ENCODE data around the gene MACROH2A1.

The MACROH2A1 gene

GRCh38 chr5:135441919-135442318 lies 42.9 kb upstream of the MACROH2A1 start:
- no peak overlapping the region for H2AFZ ChIP-seq (ENCODE audit: low read length)
- no peak overlapping the region for H3K9ac ChIP-seq (ENCODE audit: low read length)
- no peaks in the 10 kb centered on the region for H3K9me2 ChIP-seq (replicated peaks; ENCODE audit: insufficient read depth, low read length)
- H3K4me3 ChIP-seq (ENCODE audit: low read length), result no peak overlapping the region
- H3K27ac ChIP-seq (ENCODE audit: low read length), result no peak overlapping the region
- H4K20me1 ChIP-seq (ENCODE audit: insufficient read depth, low read length), result no peaks in the 10 kb centered on the region
- H3K9me3 ChIP-seq (replicated peaks; ENCODE audit: insufficient read depth, low read length), result no peaks in the 10 kb centered on the region
- DNase-seq, result no peak
- H3K79me2 ChIP-seq (ENCODE audit: low read length), result no peaks in the 10 kb centered on the region
- no peaks in the 10 kb centered on the region for H3K4me1 ChIP-seq (ENCODE audit: low read length)
- TF ChIP-seq EZH2phosphoT487 (IDR thresholded peaks at IDR 0.05; ENCODE audit: low read length) (no peak), EZH2 (optimal IDR thresholded peaks at IDR 0.05; ENCODE audit: low read depth, low read length) (no peak), CTCF (IDR thresholded peaks at IDR 0.05; ENCODE audit: low read length) (no peak)
- no peaks in the 10 kb centered on the region for H3K27me3 ChIP-seq (replicated peaks; ENCODE audit: insufficient read depth, low read length)
- no peaks in the 10 kb centered on the region for H3F3A ChIP-seq (ENCODE audit: insufficient read depth, low read length)
- H3K36me3 ChIP-seq (replicated peaks; ENCODE audit: insufficient read depth, low read length), result no peaks in the 10 kb centered on the region
- H3K4me2 ChIP-seq (ENCODE audit: low read depth, low read length), result no peak overlapping the region

GRCh38 chr5:135441350-135441831 lies 42.4 kb upstream of the MACROH2A1 start:
- Histone ChIP-seq H3K4me3 (ENCODE audit: low read length) (no peak overlapping the region), H3K9me3 (replicated peaks; ENCODE audit: insufficient read depth, low read length) (no peaks in the 10 kb centered on the region), H3K79me2 (ENCODE audit: low read length) (no peaks in the 10 kb centered on the region), H2AFZ (ENCODE audit: low read length) (no peak overlapping the region), H3F3A (ENCODE audit: insufficient read depth, low read length) (no peaks in the 10 kb centered on the region), H3K4me2 (ENCODE audit: low read depth, low read length) (no peak overlapping the region), H3K4me1 (ENCODE audit: low read length) (no peaks in the 10 kb centered on the region), H3K9ac (ENCODE audit: low read length) (no peak overlapping the region), H3K27ac (ENCODE audit: low read length) (no peak overlapping the region), H3K36me3 (replicated peaks; ENCODE audit: insufficient read depth, low read length) (no peaks in the 10 kb centered on the region), H4K20me1 (ENCODE audit: insufficient read depth, low read length) (no peaks in the 10 kb centered on the region), H3K9me2 (replicated peaks; ENCODE audit: insufficient read depth, low read length) (no peaks in the 10 kb centered on the region), H3K27me3 (replicated peaks; ENCODE audit: insufficient read depth, low read length) (no peaks in the 10 kb centered on the region)
- TF ChIP-seq CTCF (IDR thresholded peaks at IDR 0.05; ENCODE audit: low read length) (no peak), EZH2phosphoT487 (IDR thresholded peaks at IDR 0.05; ENCODE audit: low read length) (no peak), EZH2 (optimal IDR thresholded peaks at IDR 0.05; ENCODE audit: low read depth, low read length) (no peak)
- no peak for DNase-seq

- Histone ChIP-seq H4K20me1 (ENCODE audit: insufficient read depth, low read length) (no peaks in the 10 kb centered on the region), H3K27me3 (replicated peaks; ENCODE audit: insufficient read depth, low read length) (no peaks in the 10 kb centered on the region), H3K9me3 (replicated peaks; ENCODE audit: insufficient read depth, low read length) (no peaks in the 10 kb centered on the region), H3K9ac (ENCODE audit: low read length) (no peak overlapping the region), H3K4me2 (ENCODE audit: low read depth, low read length) (no peak overlapping the region), H3K36me3 (replicated peaks; ENCODE audit: insufficient read depth, low read length) (no peaks in the 10 kb centered on the region), H2AFZ (ENCODE audit: low read length) (no peak overlapping the region), H3F3A (ENCODE audit: insufficient read depth, low read length) (no peaks in the 10 kb centered on the region), H3K4me3 (ENCODE audit: low read length) (no peak overlapping the region), H3K79me2 (ENCODE audit: low read length) (no peaks in the 10 kb centered on the region), H3K27ac (ENCODE audit: low read length) (no peak overlapping the region), H3K9me2 (replicated peaks; ENCODE audit: insufficient read depth, low read length) (no peaks in the 10 kb centered on the region), H3K4me1 (ENCODE audit: low read length) (no peaks in the 10 kb centered on the region)
- no peak for DNase-seq
- TF ChIP-seq CTCF (IDR thresholded peaks at IDR 0.05; ENCODE audit: low read length) (no peak), EZH2 (optimal IDR thresholded peaks at IDR 0.05; ENCODE audit: low read depth, low read length) (no peak), EZH2phosphoT487 (IDR thresholded peaks at IDR 0.05; ENCODE audit: low read length) (no peak)
Observed at GRCh38 chr5:135440916-135441315, 41.9 kb upstream of the MACROH2A1 start.
